DMS 273 treated with DMSO at 0.1 percent for 48 hours (cell line): ENCODE measurements around the gene GTF2H4.
"Not testable (repeated sequence)": the region's sequence is repeated elsewhere in the genome, so short reads cannot be mapped to it uniquely, and the experiment has no call there.

Experiments used
- DNase-seq: peaks from one replicate; lab custom pipeline; 2025; lab: John Stamatoyannopoulos, UW

The GTF2H4 gene

GRCh38 chr6:30907758-30908591, at the start of gene GTF2H4:
GTF2H4 (plus strand) TSS chr6:30908207.
- DNase-seq = peak; percentile 98

GRCh38 chr6:30859726-30860125, 48.3 kb upstream of the GTF2H4 start:
- DNase-seq = not testable (repeated sequence)

- DNase-seq = no peak
Observed at GRCh38 chr6:30861257-30862048, 46.6 kb upstream of the GTF2H4 start.

- DNase-seq = no peak
Observed at GRCh38 chr6:30862156-30862875, 45.7 kb upstream of the GTF2H4 start.

- no peak for DNase-seq
Observed at GRCh38 chr6:30864325-30864724, 43.7 kb upstream of the GTF2H4 start.

- not testable (repeated sequence) for DNase-seq
Observed at GRCh38 chr6:30869241-30869749, 38.7 kb upstream of the GTF2H4 start.

GRCh38 chr6:30870546-30870945, 37.5 kb upstream of the GTF2H4 start:
- no peak for DNase-seq

GRCh38 chr6:30871592-30872183, 36.3 kb upstream of the GTF2H4 start:
- DNase-seq = no peak

- DNase-seq = no peak
Observed at GRCh38 chr6:30873137-30873640, 34.8 kb upstream of the GTF2H4 start.

- not testable (repeated sequence) for DNase-seq
Observed at GRCh38 chr6:30873795-30874194, 34.2 kb upstream of the GTF2H4 start.

GRCh38 chr6:30875244-30876038, 32.6 kb upstream of the GTF2H4 start:
- peak; percentile 82 for DNase-seq

- DNase-seq = peak; percentile 16
Observed at GRCh38 chr6:30876039-30876730, 31.8 kb upstream of the GTF2H4 start.

GRCh38 chr6:30877419-30878262, 30.4 kb upstream of the GTF2H4 start:
- peak; percentile 72 for DNase-seq

- no peak for DNase-seq
Observed at GRCh38 chr6:30879684-30880427, 28.2 kb upstream of the GTF2H4 start.

GRCh38 chr6:30880698-30881252, 27.2 kb upstream of the GTF2H4 start:
- peak; percentile 16 for DNase-seq

GRCh38 chr6:30881392-30882203, 26.4 kb upstream of the GTF2H4 start:
- peak; percentile 76 for DNase-seq

GRCh38 chr6:30882204-30882758, 25.7 kb upstream of the GTF2H4 start:
- DNase-seq = no peak
